Stimulated activated memory B cell treated with anti-CD40 and anti-IgM and Interleukin-4, amounts not matched to agents 10 μg/mL and 1 μg/mL and 100 μg/mL, for 72 hours (primary cell): Measurements from ENCODE around the gene VILL.
"Not testable (repeated sequence)": the region's sequence is repeated elsewhere in the genome, so short reads cannot be mapped to it uniquely, and the experiment has no call there.

Experiments used
- ATAC-seq: fragments of 150-1000 bp; cut with Tn5 transposase; 2 replicates; pipeline ENCODE4 v1.10.0; 2021
- H3K27ac Mint-ChIP-seq: one replicate; pipeline ENCODE4 v1.8.0; 2022; ENCODE audit warnings: mild to moderate bottlenecking, mixed read lengths
- H3K27me3 Mint-ChIP-seq: one replicate; pipeline ENCODE4 v1.8.0; 2022; ENCODE audit warnings: mixed read lengths
- H3K36me3 Mint-ChIP-seq: one replicate; pipeline ENCODE4 v1.8.0; 2022; ENCODE audit warnings: mixed read lengths
- H3K4me1 Mint-ChIP-seq: one replicate; pipeline ENCODE4 v1.8.0; 2022; ENCODE audit warnings: mixed read lengths
- H3K4me3 Mint-ChIP-seq: one replicate; pipeline ENCODE4 v1.8.0; 2022; ENCODE audit warnings: mild to moderate bottlenecking, moderate library complexity, mixed read lengths
- H3K9me3 Mint-ChIP-seq: one replicate; pipeline ENCODE4 v1.8.0; 2022; ENCODE audit warnings: mixed read lengths

The VILL gene

GRCh38 chr3:38038447-38038911, 47.9 kb downstream of the VILL start:
- Mint-ChIP-seq H3K4me1 (peaks cover 22% of the 10 kb centered on the region), H3K36me3 (no peaks in the 10 kb centered on the region), H3K27ac (peak overlapping the region; percentile 66), H3K27me3 (peaks cover 13% of the 10 kb centered on the region), H3K9me3 (no peaks in the 10 kb centered on the region), H3K4me3 (peak overlapping the region; percentile 84)
- no peak for ATAC-seq

- peak; percentile 87 for ATAC-seq
- Mint-ChIP-seq H3K9me3 (no peaks in the 10 kb centered on the region), H3K27ac (peak within 1 kb of the TSS; percentile 66), H3K4me1 (peaks cover 22% of the 10 kb centered on the region), H3K4me3 (peak within 1 kb of the TSS; percentile 84), H3K36me3 (no peaks in the 10 kb centered on the region), H3K27me3 (peaks cover 7% of the 10 kb centered on the region)
Measured at GRCh38 chr3:38039101-38039898, 48.7 kb downstream of the VILL start, which contains the start of gene DLEC1. TSS of gene DLEC1 (plus strand) at chr3:38039208. CDS start at chr3:38039226, 18 bp downstream.

DNA sequence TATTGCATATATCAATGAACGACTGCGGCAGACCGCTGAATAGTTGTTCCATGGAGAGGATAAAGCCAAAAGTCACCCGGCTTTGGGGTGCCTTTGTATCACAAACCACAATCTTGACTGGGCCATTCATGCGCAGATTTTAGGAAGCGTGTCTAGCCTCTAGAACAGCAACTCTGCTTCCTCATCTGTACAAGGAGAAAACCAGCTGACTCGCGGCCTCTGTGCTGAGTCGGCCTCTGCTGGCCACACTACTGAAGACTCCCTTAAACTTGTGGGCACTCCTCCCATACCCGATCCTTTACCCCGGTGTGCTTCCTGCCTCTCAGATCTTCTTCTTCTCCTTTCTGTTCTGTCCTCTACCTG, 49.3 kb downstream of the VILL start:
- H3K9me3 Mint-ChIP-seq: no peaks in the 10 kb centered on the region
- peak; percentile 89 for ATAC-seq
- H3K27me3 Mint-ChIP-seq: peaks cover under 1% of the 10 kb centered on the region
- H3K36me3 Mint-ChIP-seq: no peaks in the 10 kb centered on the region
- H3K4me3 Mint-ChIP-seq: peak overlapping the region; percentile 84
- peaks cover 22% of the 10 kb centered on the region for H3K4me1 Mint-ChIP-seq
- H3K27ac Mint-ChIP-seq: peak overlapping the region; percentile 66

DNA sequence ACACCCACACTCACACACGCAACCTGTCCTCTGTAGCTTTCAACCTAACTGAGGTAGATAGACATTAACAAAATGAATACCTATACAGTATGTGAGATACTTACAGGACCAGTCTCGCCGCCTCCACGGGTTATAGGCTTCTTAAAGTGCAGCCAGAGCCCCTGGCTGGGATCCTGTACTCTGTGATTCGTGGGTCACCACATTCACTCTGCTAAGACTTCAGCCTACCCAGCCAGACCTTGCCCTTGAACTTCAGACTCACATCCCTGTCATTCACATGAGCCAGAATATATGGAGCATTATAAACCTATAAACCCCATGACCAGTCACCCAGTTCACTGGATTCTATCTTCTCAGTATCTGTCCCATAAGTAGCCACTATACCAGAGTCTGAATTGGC, 49.8 kb downstream of the VILL start:
- Mint-ChIP-seq H3K27ac (peak overlapping the region; percentile 66), H3K4me3 (peak overlapping the region; percentile 84)

DNA sequence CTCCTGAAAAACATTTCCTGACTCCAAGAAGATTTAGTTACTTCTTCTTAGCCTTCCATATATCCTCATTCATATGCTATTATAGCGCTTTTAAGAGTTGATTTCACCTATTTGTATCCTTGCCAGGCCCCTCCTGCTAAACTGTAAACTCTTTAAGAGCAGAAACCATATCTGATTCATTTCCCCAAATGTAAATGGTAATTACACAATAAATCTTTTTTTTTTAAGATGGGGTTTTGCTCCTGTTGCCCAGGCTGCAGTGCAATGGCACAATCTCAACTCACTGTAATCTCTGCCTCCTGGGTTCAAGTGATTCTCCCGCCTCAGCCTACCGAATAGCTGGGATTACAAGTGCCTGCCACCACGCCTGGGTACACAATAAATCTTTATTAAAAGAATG, 52.9 kb downstream of the VILL start:
- H3K36me3 Mint-ChIP-seq: no peaks in the 10 kb centered on the region
- H3K4me3 Mint-ChIP-seq: no peak overlapping the region
- no peak overlapping the region for H3K27ac Mint-ChIP-seq
- peaks cover 18% of the 10 kb centered on the region for H3K4me1 Mint-ChIP-seq
- no peak for ATAC-seq
- H3K27me3 Mint-ChIP-seq: no peaks in the 10 kb centered on the region
- no peaks in the 10 kb centered on the region for H3K9me3 Mint-ChIP-seq

More for the DNA sequence above, 49.8 kb downstream of the VILL start:
- Mint-ChIP-seq H3K9me3 (no peaks in the 10 kb centered on the region), H3K27me3 (no peaks in the 10 kb centered on the region), H3K4me1 (peaks cover 22% of the 10 kb centered on the region), H3K36me3 (no peaks in the 10 kb centered on the region)
- no peak for ATAC-seq

DNA sequence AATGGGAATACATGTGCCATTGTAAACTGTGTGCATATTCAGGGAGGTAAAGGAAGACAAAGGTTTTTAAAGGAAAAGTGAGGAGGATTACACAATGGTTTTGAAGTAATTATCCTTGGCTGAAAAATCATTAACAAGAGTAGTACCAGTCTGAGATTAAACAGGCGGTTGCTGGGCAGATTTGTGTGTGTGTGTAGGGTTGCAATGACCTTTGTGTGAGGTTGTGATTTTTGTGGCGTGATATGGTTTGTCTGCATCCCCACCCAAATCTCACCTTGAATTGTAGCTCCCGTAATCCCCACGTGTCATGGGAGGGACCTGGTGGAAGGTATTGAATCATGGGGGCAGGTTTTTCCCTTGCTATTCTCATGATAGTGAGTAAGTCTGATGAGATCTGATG, 55.4 kb downstream of the VILL start:
- H3K4me3 Mint-ChIP-seq: no peak overlapping the region
- no peak for ATAC-seq
- no peak overlapping the region for H3K27ac Mint-ChIP-seq
- no peaks in the 10 kb centered on the region for H3K36me3 Mint-ChIP-seq
- peaks cover 4% of the 10 kb centered on the region for H3K27me3 Mint-ChIP-seq
- H3K4me1 Mint-ChIP-seq: no peaks in the 10 kb centered on the region
- H3K9me3 Mint-ChIP-seq: no peaks in the 10 kb centered on the region

- ATAC-seq: no peak
- Mint-ChIP-seq H3K36me3 (no peaks in the 10 kb centered on the region), H3K4me1 (no peaks in the 10 kb centered on the region), H3K4me3 (no peak overlapping the region), H3K27ac (no peak overlapping the region), H3K9me3 (no peaks in the 10 kb centered on the region), H3K27me3 (peaks cover 12% of the 10 kb centered on the region)
Measured at GRCh38 chr3:38046821-38047220, 56.2 kb downstream of the VILL start.

- ATAC-seq: no peak
- peaks cover 16% of the 10 kb centered on the region for H3K27me3 Mint-ChIP-seq
- H3K4me3 Mint-ChIP-seq: no peak overlapping the region
- no peaks in the 10 kb centered on the region for H3K36me3 Mint-ChIP-seq
- H3K27ac Mint-ChIP-seq: no peak overlapping the region
- H3K4me1 Mint-ChIP-seq: no peaks in the 10 kb centered on the region
- H3K9me3 Mint-ChIP-seq: no peaks in the 10 kb centered on the region
Measured at GRCh38 chr3:38047896-38048295, 57.3 kb downstream of the VILL start.

DNA sequence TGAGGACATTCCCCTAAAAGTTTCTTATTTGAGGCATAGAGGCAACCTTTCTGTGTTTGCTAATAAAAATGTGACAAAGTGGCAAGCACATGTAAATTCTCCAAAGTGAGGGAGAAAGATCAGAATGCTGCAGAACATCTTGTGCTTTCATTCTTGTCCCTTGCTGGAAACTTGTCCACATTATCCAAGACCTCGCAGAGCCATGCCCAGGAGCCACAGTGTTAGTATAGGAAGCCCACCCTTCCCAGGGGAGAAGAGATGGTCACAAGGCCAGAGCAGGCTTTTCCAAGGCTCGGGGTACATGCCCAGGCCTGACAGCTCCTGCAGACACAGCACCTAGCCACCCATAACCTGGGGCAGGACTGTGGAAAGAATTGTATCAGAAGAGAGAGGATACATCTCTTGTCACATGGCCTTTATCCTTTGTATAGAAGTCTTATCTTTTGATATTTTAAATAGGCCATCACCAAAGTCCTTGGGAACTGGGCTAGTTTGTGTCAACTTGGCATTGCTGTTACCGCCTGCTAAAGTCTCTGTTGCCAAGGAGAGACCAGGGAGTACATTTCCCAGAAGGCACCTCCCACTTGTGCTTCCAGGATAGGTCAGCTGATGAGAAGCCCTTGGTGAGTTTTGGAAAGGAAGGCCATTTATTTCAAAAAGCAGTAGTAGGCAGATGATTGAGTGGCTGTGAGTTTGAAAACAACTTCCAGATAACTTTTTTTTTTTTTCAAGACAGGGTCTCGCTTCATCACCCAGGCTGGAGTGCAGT, 59.0 kb downstream of the VILL start:
- ATAC-seq: no peak
- H3K36me3 Mint-ChIP-seq: no peaks in the 10 kb centered on the region
- H3K27me3 Mint-ChIP-seq: peaks cover 16% of the 10 kb centered on the region
- H3K4me3 Mint-ChIP-seq: no peak overlapping the region
- no peaks in the 10 kb centered on the region for H3K9me3 Mint-ChIP-seq
- H3K4me1 Mint-ChIP-seq: no peaks in the 10 kb centered on the region
- no peak overlapping the region for H3K27ac Mint-ChIP-seq

DNA sequence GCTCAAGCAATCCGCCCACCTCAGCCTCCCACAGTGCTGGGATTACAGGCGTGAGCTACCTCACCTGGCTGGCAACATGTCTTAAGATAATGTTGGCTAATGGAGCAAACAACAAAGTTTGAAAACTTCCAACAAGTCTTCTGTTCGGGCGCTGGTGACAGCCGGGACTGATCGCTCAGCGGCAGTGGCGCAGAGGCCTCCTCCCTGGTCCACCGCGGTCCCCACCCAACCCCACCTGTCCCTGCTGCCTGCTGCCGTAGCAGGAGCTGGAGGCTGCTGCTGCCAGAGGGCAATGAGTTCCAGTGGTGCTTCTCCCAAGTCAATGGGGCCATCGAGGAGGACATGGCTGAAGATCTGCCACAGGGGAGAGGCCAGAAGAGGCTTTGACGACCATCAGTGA, 60.5 kb downstream of the VILL start:
- Mint-ChIP-seq H3K9me3 (no peaks in the 10 kb centered on the region), H3K36me3 (no peaks in the 10 kb centered on the region), H3K4me1 (no peaks in the 10 kb centered on the region), H3K27ac (no peak overlapping the region), H3K4me3 (no peak overlapping the region), H3K27me3 (peaks cover 16% of the 10 kb centered on the region)
- no peak for ATAC-seq

DNA sequence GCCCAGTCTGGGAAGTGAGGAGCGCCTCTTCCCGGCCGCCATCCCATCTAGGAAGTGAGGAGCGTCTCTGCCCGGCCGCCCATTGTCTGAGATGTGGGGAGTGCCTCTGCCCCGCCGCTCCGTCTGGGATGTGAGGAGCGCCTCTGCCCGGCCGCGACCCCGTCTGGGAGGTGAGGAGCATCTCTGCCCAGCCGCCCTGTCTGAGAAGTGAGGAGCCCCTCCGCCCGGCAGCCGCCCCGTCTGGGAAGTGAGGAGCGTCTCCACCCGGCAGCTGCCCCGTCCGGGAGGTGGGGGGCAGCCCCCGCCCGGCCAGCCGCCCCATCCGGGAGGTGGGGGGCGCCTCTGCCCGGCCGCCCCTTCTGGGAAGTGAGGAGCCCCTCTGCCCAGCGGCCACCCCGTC, 62.7 kb downstream of the VILL start:
- ATAC-seq, H3K36me3 Mint-ChIP-seq, H3K9me3 Mint-ChIP-seq, H3K4me3 Mint-ChIP-seq, H3K4me1 Mint-ChIP-seq, H3K27ac Mint-ChIP-seq: not testable (repeated sequence)
- peaks cover 16% of the 10 kb centered on the region for H3K27me3 Mint-ChIP-seq

DNA sequence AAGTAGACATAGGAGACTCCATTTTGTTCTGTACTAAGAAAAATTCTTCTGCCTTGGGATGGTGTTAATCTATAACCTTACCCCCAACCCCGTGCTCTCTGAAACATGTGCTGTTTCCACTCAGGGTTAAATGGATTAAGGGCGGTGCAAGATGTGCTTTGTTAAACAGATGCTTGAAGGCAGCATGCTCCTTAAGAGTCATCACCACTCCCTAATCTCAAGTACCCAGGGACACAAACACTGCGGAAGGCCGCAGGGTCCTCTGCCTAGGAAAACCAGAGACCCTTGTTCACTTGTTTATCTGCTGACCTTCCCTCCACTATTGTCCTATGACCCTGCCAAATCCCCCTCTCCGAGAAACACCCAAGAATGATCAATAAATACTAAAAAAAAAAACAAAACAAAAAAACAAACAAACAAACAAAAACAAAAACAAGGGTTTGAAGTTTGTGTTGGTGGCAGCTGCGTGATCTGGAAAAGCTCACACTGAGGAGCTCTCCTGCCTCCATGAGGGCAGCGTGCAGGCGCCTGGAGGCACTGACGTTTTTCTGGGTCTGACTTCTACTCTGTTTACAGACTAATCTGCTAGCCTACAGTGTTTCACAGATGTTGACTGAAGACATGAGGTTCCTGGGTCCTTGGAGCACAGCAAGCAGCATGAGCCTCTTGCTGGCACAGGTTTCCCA, 63.4 kb downstream of the VILL start:
- H3K4me1 Mint-ChIP-seq, H3K9me3 Mint-ChIP-seq, ATAC-seq, H3K36me3 Mint-ChIP-seq, H3K27ac Mint-ChIP-seq, H3K4me3 Mint-ChIP-seq: not testable (repeated sequence)
- peaks cover 16% of the 10 kb centered on the region for H3K27me3 Mint-ChIP-seq

GRCh38 chr3:38054499-38055001, 64.0 kb downstream of the VILL start:
- no peak overlapping the region for H3K4me3 Mint-ChIP-seq
- H3K9me3 Mint-ChIP-seq: no peaks in the 10 kb centered on the region
- H3K27me3 Mint-ChIP-seq: peaks cover 16% of the 10 kb centered on the region
- H3K36me3 Mint-ChIP-seq: no peaks in the 10 kb centered on the region
- ATAC-seq: no peak
- H3K4me1 Mint-ChIP-seq: no peaks in the 10 kb centered on the region
- H3K27ac Mint-ChIP-seq: no peak overlapping the region
